Coronary artery (tissue), 2 donors: ENCODE data around the gene CRAMP1.
A peak's percentile ranks its signal among the peaks of the same experiment; 100 is the strongest.

Experiments
- DNase-seq: peaks from one replicate; pipeline ENCODE4 v3.0.0-alpha.2; 2017; ENCODE audit warnings: low spot score
- H3K27ac ChIP-seq, 2 donors: fragments of 200-600 bp; sonication (generic); one replicate each; pipeline ENCODE4 v1.5.1; 2016 to 2019
- H3K4me3 ChIP-seq: fragments of 200-600 bp; sonication (generic); 2 replicates; pipeline ENCODE4 v1.5.1; 2016; ENCODE audit warnings: mild to moderate bottlenecking, moderate library complexity
- CTCF ChIP-seq: fragments of 200-600 bp; sonication (generic); IDR thresholded peaks from one replicate; pipeline ENCODE4 v1.5.1; 2019; ENCODE audit warnings: antibody characterized with exemption

The CRAMP1 gene, protein sequence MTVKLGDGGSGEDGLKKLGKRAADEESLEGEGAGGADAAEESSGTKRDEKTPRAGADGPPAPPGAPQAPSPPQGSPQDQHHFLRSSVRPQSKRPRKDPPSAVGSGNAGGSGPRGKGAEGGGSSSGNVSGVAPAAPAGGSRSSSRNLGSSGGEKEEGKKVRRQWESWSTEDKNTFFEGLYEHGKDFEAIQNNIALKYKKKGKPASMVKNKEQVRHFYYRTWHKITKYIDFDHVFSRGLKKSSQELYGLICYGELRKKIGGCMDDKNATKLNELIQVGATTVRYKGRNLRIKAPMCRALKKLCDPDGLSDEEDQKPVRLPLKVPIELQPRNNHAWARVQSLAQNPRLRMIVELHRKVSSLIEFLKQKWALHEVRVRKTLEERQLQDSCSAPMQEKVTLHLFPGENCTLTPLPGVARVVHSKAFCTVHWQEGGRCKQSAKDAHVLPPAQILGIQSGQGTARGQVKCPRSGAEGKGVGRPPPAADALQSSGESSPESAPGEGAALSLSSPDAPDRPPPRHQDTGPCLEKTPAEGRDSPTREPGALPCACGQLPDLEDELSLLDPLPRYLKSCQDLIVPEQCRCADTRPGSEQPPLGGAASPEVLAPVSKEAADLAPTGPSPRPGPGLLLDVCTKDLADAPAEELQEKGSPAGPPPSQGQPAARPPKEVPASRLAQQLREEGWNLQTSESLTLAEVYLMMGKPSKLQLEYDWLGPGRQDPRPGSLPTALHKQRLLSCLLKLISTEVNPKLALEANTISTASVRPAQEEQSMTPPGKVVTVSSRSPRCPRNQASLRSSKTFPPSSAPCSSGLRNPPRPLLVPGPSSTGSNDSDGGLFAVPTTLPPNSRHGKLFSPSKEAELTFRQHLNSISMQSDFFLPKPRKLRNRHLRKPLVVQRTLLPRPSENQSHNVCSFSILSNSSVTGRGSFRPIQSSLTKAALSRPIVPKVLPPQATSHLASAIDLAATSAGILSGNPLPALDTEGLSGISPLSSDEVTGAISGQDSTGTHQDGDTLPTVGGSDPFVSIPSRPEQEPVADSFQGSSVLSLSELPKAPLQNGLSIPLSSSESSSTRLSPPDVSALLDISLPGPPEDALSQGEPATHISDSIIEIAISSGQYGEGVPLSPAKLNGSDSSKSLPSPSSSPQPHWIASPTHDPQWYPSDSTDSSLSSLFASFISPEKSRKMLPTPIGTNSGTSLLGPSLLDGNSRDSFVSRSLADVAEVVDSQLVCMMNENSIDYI (N-terminal part only)

DNA sequence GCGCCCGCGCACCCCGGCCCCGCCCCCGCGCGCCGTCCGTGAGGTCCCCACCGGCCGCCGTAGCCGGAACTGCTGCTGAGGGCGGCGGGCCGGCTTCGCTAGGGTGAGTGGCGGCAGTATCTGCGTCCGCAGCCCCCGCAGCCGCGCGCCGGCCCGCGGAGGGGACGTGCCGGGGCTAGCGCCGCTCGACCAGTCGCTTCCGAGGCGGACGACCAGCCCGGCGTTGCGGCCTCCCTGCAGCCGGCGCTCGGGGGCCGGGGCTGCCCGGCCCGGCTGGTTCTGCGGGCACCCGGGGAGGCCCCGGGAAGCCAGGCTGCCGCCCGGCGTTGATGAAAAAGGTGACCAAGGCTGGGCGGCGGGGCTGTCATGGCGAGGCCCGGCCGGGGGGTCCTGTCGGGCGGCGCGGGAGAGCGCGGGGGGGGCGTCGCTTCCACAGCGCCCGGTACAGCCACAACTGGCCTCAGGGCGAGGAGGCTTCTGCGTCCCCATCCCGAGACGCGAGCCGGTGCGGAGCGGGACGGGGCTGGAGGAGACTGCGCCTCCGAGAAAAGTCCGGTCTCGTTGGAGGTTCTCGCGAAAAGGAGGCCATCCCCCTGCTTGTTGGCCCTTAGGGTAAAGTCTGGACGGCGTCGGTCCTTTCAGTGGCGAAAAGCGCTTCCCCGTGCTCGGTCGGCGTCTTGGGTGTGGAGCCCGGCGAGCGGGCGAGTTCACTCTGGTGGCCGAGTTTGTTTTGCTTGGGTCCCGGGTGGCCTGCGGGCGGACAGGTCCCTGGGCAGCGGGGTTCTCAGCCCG, at the start of gene CRAMP1:
CRAMP1 (plus strand) TSS at position 41 of the 792 bp plus-strand sequence. CDS start 2,280 bp downstream, outside the sequence.
- Histone ChIP-seq H3K27ac (peak within 1 kb of the TSS; percentile 31 to 88), H3K4me3 (peak within 1 kb of the TSS; percentile 84)
- TF ChIP-seq CTCF, result no peak
- DNase-seq, result no peak

GRCh38 chr16:1563786-1564185, 48.4 kb upstream of the CRAMP1 start:
- DNase-seq, result no peak
- TF ChIP-seq CTCF, result no peak
- Histone ChIP-seq H3K4me3 (no peak overlapping the region), H3K27ac (no peak overlapping the region)

DNA sequence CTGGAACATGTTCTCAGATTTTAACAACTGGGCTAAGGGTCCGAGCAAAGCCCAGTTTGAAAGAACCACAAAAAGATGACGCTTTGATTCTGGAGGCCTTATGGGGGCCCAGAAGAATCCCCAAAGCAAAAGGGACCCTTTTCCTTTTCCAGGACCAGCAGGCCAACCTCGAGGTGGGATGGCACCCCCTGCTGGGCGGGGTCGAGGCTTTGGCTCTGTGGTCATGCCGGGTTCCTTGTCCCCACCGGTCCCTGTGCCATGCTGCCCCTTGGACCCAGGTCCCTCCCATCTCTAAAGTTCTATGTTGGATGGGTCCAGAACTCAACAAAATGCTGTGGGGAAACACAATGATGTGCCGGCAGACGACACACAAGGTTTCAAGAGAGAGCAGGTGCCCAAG, 47.8 kb upstream of the CRAMP1 start:
- no peak overlapping the region for H3K27ac ChIP-seq
- no peak overlapping the region for H3K4me3 ChIP-seq
- TF ChIP-seq CTCF, result no peak
- no peak for DNase-seq

DNA sequence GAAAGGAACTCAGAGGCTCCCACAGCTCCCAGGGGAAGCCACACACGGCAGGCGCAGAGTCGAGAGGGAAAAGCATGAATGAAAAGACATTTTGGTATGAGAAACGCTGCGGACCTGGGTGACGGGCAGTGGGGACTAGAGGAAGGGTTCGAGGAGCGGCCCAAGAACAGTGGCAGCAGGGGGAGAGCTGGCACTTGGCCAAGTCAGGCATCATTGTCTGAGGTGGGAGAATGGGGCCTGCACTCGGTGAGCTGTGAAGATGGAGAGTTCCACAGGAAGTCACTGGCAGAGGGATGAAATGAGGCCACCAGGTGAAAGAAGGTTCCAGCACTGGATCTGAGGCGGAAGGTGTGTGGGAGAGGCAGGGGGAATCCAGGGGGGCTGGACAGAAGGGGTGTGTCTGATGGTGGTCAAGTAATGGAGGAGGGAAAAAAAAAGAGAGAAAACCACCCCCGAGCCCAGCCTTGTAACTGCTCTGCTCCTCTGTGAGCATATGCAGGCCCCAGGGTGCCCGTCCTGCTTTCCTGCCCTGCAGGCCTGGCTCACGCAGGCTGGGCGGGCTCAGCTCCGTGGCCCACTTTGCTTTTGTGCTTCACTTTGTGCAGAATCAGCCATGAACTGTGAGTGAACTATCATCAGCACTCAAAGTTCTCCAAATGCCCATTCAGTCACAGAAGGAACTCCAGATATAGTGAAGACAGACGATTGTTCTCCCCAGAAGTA, 46.9 kb upstream of the CRAMP1 start:
- TF ChIP-seq CTCF, result no peak
- no peak for DNase-seq

GRCh38 chr16:1567988-1568387, 44.2 kb upstream of the CRAMP1 start:
- TF ChIP-seq CTCF, result no peak
- Histone ChIP-seq H3K27ac (no peak overlapping the region), H3K4me3 (no peak overlapping the region)
- no peak for DNase-seq

More for the DNA sequence above, 46.9 kb upstream of the CRAMP1 start:
- Histone ChIP-seq H3K27ac (no peak overlapping the region), H3K4me3 (no peak overlapping the region)
